ENCODE results near the gene SWAP70. TPM values are rescaled to one million over a fixed set of nuclear protein-coding genes. Genes with fewer than 3 reads are reported as not detected.

Gene SWAP70
- total RNA-seq, 1 experiment from 2014 or later: 21.1 TPM

- ChIA-PET CTCF (no interaction called here), POLR2A (ENCODE audit: low non-redundant PET) (no interaction called here)
- no peak for TF ChIP-seq CTCF (conservative IDR thresholded peaks at IDR 0.05; ENCODE audit: low read depth, low read length)
- TF ChIP-seq EZH2 (IDR thresholded peaks at IDR 0.05; ENCODE audit: borderline replicate concordance, low read depth, low read length, poor library complexity, severe bottlenecking): no peak
- H3K4me1 ChIP-seq (ENCODE audit: insufficient read depth, low read length, poor library complexity, severe bottlenecking): peaks cover 27% of the 10 kb centered on the region
- DNase-seq (ENCODE audit: low spot score): no peak
- intact Hi-C loops (cut with micrococcal nuclease; ENCODE audit: unreplicated experiment): no loop called here
- H3K27me3 ChIP-seq (replicated peaks; ENCODE audit: insufficient read depth, low read depth, low read length, poor library complexity): no peaks in the 10 kb centered on the region
- H3K27ac ChIP-seq (ENCODE audit: low read depth, low read length, poor library complexity, severe bottlenecking): no peak overlapping the region
- H3K36me3 ChIP-seq (ENCODE audit: insufficient read depth, low read length, poor library complexity, severe bottlenecking): no peaks in the 10 kb centered on the region
- no peak overlapping the region for H3K4me3 ChIP-seq (ENCODE audit: low read depth, low read length, poor library complexity, severe bottlenecking)
- H3K9me3 ChIP-seq (ENCODE audit: low read depth, low read length, poor library complexity, severe bottlenecking): no peaks in the 10 kb centered on the region
- no TSS peak for BruUV-seq (replicated peaks)
These were observed 58.1 kb downstream of the SWAP70 start for GRCh38 chr11:9722023-9722422.

GRCh38 chr11:9722893-9723292 is 59.0 kb downstream of the SWAP70 start:
- POLR2A ChIA-PET (ENCODE audit: low non-redundant PET): no interaction called here
- Histone ChIP-seq H3K36me3 (ENCODE audit: insufficient read depth, low read length, poor library complexity, severe bottlenecking) (no peaks in the 10 kb centered on the region), H3K9me3 (ENCODE audit: low read depth, low read length, poor library complexity, severe bottlenecking) (no peaks in the 10 kb centered on the region), H3K27ac (ENCODE audit: low read depth, low read length, poor library complexity, severe bottlenecking) (no peak overlapping the region), H3K4me3 (ENCODE audit: low read depth, low read length, poor library complexity, severe bottlenecking) (no peak overlapping the region), H3K27me3 (replicated peaks; ENCODE audit: insufficient read depth, low read depth, low read length, poor library complexity) (no peaks in the 10 kb centered on the region), H3K4me1 (ENCODE audit: insufficient read depth, low read length, poor library complexity, severe bottlenecking) (peaks cover 19% of the 10 kb centered on the region)
- no peak for DNase-seq (ENCODE audit: low spot score)
- CTCF ChIA-PET: no interaction called here
- intact Hi-C loops (cut with micrococcal nuclease; ENCODE audit: unreplicated experiment): no loop called here
- no peak for TF ChIP-seq CTCF (conservative IDR thresholded peaks at IDR 0.05; ENCODE audit: low read depth, low read length)
- no peak for TF ChIP-seq EZH2 (IDR thresholded peaks at IDR 0.05; ENCODE audit: borderline replicate concordance, low read depth, low read length, poor library complexity, severe bottlenecking)
- BruUV-seq (replicated peaks): no TSS peak

GRCh38 chr11:9726321-9727022 is 62.6 kb downstream of the SWAP70 start:
- TF ChIP-seq EZH2 (IDR thresholded peaks at IDR 0.05; ENCODE audit: borderline replicate concordance, low read depth, low read length, poor library complexity, severe bottlenecking) (no peak), CTCF (conservative IDR thresholded peaks at IDR 0.05; ENCODE audit: low read depth, low read length) (no peak)
- Histone ChIP-seq H3K4me1 (ENCODE audit: insufficient read depth, low read length, poor library complexity, severe bottlenecking) (no peaks in the 10 kb centered on the region), H3K27me3 (replicated peaks; ENCODE audit: insufficient read depth, low read depth, low read length, poor library complexity) (no peaks in the 10 kb centered on the region), H3K9me3 (ENCODE audit: low read depth, low read length, poor library complexity, severe bottlenecking) (no peaks in the 10 kb centered on the region), H3K27ac (ENCODE audit: low read depth, low read length, poor library complexity, severe bottlenecking) (no peak overlapping the region), H3K4me3 (ENCODE audit: low read depth, low read length, poor library complexity, severe bottlenecking) (no peak overlapping the region), H3K36me3 (ENCODE audit: insufficient read depth, low read length, poor library complexity, severe bottlenecking) (peaks cover 3% of the 10 kb centered on the region)
- intact Hi-C loops (cut with micrococcal nuclease; ENCODE audit: unreplicated experiment): no loop called here
- no TSS peak for BruUV-seq (replicated peaks)
- ChIA-PET POLR2A (ENCODE audit: low non-redundant PET) (no interaction called here), CTCF (no interaction called here)
- no peak for DNase-seq (ENCODE audit: low spot score)
